NCI-H1417 (cell line): ENCODE results near the gene RNF103.
"Not testable (repeated sequence)": the region's sequence is repeated elsewhere in the genome, so short reads cannot be mapped to it uniquely, and the experiment has no call there.

Experiments used
- DNase-seq, 3 experiments: peaks; one replicate each; lab custom pipeline; 2025; lab: John Stamatoyannopoulos, UW

RNF103 gene

DNA sequence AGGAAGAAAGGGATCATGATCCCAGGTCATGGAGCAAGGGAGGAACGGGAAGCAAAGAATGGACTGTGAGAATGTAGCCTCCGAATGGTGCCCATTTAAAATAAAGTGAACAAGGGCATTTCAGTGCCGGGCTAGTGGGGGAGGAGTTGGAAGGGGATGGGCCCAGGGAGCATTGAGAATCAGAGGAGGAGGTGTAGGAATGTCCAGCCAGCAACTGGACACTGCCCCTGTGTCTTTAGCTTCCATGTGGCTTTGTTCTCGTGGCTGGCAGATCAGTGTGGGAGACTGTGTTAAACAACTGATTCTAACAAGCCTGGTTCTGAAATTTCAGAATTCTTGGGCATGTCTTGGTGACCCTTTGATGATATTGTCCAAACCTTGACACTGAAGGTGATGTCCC lies 1.4 kb upstream of the RNF103 start:
- no peak for DNase-seq

DNA sequence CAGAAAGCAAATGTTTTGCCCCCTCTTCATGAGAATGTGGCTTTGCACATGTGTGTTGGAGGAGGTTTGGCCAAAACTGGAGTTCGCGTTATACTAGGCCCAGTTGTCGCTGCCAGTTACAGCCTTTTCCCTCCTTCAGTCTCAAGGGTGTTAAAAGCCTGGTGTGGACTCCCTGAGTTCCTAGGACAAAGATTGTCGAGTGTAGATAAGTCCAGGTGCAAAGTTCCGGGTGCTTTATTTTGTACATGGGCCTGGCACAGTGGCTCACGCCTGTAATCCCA lies 542 bp upstream of the RNF103 start:
- DNase-seq = peak in 2 of 3 experiments; percentile 40 to 55

DNA sequence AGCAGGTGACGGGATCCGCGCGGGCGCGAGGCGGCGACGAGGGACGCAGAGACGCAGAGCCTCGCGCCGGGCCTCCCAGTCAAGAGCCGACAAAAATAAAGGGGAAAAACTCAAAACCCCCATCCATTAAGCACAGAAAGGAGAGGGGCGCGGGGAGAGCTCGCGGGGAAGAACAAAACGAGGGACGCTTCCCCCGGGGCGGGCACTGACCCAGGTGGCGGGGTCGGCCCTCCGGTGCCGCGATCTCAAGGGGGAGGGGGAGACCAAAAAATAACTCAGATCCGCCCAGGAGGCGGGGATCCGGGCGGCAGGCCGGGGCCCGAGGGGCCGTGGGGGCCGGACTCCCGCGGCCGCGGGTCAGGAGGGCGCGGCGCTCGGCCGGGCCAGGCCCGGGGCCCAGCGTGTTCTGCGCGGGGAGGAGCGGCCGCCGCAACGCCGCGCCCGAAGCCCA lies 597 bp downstream of the RNF103 start:
- peak in 1 of 3 experiments; percentile 73 for DNase-seq

DNA sequence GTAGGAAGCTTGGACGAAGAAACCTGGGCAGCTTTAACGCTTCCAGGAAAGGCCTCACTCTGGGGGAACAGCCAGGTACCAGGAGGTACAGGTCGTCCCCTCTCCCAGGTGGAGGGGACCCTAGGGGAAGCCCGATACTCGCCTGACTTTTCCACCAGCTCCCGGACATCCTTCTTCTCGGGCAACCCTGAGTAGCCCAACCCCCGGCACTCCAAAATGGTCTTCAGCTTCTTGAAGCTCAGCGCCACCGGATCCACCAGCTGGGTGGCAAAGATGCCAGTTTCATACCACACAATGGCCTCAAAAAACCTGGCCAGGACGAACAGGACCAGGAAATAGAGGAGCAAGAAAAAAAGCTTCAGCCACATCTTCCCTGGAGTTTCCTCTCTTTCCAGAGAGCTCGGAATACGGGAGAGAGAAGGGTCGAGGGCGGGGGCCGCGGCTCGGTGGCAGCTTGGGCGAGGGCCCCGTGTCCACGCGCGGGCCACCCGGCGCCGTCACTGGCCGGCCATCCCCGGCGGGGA lies 1.1 kb downstream of the RNF103 start:
- DNase-seq = peak; percentile 36 to 73 (median 71)

DNA sequence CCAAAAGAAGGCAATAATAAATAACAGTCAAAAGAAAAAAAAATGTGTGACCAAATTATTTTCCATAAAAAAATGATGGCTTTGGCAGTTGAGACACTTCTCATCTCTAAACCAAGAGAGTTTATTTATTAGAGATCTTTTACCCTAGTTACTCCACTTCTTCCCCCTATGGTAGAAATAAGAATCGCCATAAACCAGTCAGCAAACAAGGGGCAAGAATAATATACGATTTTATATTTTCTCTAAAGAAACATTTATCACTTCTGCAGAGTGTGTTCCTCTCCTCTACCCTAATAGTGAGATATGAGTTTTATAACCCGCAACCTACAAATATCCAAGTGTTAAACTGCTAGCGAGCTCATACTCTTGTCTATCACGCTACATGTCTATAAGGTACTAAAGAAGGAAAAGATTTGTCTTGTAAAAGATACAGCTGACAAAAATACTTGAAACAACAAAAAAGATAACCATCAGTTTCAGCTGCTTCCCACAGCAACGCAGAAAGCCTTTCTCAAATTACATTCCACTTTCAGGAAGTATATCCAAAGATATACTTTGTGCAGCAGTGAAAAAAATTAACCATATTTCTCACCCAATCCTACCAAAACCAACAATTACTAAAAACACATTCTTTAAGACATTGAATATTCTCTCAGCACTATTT lies 2.3 kb downstream of the RNF103 start:
- DNase-seq = no peak

DNA sequence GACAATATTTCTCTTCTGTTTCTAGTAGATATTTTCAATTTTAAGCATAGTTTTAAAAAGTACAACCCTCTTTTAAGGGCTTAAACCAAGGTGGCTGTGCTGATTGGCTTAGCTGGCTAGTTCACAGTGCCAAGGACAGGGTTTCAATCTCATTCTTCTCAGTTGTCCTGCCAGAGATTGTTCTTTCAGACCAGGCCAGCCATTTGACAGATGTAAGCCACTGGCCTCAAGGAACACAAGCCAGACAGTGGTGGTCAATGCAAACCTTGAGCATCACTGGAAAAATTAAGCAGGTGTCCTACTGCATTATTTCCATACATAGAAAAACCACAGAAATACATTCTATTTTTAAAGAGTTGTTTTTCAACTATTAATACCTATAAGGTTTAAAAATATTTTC lies 5.9 kb downstream of the RNF103 start:
- DNase-seq = no peak

DNA sequence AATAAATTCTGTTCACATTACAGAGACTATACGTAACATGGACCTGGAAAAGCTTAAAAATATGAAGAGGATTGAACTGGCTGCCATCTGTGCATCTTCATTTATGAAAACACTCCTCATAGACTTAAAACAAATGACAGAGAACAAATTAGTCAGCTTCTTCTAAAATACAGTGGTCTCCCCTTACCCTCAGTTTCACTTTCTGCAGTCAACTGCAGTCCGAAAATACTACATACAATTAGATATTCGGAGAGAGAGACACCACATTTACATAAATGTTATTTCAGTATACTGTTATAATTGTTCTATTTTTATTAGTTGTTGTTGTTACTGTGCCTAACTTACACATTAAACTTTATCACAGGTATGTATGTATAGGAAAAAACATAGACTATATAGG lies 6.5 kb downstream of the RNF103 start:
- DNase-seq = no peak

DNA sequence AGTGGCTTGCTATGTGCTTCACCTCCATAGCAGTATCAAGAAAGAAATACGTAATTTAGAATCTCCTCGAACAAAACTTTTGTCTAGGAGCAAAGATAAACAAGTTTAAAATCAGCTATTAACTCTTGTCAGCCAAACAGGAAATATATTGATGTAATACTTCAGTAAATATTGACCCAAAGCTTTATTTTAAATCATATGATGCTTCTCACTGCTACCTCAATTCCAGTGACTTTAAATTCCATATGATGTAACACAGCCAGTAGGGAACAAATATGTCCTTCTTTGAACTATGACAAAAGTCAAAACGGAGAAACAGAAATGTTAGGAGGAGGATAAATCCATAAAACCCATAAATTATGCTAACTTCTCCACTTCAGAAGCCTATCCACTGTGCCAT lies 7.2 kb downstream of the RNF103 start:
- no peak for DNase-seq

DNA sequence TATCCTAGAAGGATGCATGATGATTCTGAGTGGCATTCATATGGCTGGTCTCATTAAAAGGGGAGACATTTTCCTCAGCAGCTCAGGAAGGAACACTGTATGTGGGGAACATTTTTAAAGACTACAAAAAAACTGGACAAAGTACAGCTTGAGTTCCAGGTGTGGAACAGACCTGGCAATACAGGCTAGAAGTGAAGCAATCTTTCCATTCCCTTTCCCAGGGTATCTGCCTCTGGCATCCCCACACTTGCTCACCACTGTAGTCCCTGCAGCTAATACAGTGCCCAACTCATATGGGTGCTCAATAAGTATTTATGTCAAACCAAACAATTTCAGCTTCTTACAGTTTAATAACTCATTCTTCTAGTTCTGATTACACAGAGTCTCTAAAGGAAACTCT lies 8.1 kb downstream of the RNF103 start:
- DNase-seq = no peak

DNA sequence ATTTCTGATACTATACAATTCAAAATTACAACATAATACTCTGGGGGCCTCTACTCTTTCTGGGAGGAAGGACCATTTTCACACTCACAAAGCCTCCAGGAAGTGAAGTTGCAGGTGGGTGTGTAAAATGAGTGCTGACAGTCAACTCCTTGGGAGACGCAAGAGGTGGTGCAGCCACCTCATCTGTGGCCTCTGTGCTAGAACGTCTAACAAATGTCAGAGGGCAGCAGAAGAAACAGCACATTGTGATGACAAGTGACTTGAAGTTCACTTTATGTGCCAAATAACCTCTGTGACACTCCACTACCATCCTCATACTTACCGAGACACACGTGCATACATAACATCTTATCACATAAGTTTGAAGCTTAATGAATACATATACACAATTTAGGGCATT lies 10.2 kb downstream of the RNF103 start:
- no peak for DNase-seq

DNA sequence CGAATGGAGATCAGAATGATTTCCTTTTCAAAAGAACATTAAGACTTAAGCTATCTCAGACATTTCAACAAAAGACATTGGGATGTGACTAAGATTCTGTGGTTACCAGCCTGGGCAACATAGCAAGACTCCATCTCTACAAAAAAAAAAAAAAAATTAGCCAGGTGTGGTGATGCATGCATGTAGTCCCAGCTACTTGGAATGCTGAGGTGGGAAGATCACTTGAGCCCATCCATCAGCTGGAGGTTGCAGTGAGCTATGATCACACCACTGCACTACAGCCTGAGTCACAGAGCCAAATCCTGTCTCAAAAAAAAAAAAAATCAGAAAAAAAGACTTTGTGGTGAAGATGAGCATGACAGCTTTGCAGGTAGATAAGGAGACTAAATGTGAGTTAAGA lies 12.8 kb downstream of the RNF103 start:
- no peak for DNase-seq

DNA sequence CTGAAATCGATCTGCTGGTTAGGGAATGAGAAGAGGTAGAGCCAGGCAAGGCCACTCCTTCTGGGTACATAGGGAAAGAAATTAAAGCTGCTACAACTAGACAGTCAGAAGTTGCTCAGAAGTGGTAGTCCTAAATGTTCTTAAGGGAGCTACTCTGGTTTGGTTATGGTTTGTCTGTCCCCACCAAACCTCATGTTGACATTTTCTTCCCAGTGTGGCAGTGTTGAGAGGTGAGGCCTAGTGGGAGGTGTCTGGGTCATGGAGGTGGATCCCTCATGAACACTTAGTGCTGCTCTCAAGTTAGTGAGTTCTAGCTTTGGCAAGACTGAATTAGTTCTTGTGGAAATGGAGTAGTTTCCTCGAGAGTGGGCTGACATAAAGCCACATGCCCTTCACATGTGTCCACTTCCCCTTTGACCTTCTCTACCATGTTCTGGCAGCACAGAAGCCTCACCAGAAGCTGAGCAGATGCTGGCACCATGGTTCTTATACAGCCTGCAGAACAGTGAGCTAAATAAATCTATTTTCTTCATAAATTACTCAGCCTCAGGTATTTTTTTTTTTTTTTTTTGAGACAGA lies 14.7 kb downstream of the RNF103 start:
- DNase-seq = no peak

DNA sequence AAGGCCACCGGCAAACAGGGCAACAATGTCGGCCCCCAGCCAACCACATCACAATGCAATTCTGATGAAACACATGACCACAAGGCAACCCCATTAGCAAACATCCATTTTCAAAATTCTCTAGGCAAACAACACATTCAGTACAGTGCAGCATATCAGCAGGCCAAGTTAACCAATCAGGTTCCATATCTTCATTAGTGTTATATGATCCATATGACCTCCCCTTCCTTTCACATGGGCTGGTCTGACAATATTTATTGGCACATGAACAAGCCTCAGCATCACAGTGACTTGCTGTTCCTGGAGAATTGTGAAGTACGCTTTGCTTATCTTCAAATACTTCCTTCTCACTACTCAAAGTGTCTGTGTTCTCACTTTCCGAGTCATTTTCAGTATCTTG lies 19.8 kb downstream of the RNF103 start:
- no peak for DNase-seq

DNA sequence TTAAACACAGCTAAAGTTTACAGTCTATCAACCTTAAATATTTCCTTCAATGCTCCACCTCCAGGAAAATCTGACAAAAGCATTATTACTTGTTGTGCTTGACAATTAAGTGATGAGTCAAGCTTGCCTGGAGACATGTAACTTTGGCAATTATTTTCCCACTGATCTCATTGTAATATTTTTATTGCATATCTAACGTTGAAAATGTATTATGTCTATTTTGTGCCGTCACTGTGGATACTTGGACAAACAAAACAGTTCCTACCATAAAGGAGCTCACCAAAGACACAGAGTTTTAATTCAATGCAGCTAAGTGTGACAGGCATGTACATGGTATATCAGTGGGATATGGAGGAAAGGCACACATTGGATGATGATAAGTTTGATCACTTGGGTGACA lies 24.7 kb downstream of the RNF103 start:
- no peak for DNase-seq

DNA sequence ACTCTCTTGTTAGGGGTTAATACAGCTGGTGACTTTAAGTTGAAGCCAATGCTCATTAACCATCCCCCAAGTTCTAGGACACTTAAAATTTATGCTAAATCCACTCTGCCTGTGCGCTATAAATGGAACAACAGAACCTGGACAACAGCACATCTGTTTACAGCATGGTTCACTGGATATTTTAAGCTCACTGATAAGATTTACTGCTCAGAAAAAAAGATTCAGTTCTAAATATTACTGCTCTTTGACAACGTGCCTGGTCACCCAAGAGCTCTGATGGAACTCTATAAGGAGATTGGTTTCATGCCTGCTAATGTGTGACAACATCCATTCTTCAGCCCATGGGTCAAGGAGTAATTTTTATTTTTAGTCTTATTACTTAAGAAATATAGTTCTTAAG lies 27.5 kb downstream of the RNF103 start:
- no peak for DNase-seq

DNA sequence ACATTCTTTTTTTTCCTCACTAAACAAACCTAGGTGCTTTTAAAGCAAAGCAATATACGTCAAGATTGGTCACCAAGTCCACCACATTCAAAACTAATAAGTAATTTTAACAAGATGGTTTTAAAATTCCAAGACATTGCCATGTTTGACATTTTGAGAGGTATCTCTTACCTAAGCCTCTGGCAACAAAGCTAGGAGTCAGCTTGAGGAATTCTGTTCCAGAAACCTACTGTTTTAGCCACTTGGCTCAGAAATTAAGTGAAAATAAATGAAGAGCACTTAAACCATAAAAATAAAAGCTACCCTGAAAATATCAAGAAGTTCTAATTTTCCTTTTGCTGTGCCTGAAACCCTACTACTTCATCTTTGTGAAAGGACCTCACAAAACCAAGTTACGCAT lies 30.4 kb downstream of the RNF103 start:
- DNase-seq = no peak

DNA sequence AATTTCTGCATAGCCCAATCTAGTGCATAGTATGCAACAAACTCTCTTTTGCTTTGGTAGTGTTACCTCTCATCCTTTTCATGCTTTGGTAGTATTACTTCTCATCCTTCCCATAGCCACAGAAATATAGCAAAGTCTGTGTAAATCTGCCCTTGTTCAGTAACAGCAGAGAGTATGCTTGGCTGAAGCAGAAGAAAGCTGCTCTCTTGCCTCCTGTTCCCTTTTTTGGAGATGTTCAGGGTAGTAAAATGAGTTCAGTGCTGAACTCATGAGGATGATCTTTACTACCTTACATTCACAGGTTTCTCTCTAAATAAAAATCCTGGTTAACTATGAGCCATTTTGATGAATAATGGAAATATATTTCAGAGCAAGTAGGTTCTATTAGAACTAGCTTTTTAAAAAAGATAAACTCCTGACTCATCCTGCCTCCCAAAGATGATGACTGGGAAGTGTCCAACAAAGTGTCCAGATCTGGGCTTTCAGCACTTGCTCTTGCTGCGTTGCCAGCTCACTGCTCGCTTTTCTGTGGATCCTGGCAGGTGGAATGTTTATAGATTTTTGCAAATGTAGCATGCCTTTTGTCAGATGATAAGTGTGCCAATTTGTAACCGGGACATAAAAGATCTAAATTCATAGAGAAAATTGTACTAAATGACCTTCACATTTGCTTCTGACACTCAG lies 31.0 kb downstream of the RNF103 start:
- no peak for DNase-seq

DNA sequence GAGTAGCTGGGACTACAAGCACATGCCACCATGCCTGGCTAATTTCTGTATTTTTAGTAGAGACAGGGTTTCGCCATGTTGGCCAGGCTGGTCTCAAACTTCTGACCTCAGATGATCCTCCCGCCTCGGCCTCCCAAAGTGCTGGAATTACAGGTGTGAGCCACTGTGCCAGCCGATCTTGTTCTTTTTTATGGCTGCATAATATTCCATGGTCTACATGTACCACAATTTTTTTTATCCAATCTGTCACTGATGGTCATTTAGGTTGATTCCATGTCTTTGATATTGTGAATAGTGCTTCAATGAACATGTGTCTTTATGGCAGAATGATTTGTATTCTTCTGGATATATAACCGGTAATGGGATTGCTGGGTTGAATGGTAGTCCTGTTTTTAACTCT lies 34.0 kb downstream of the RNF103 start:
- DNase-seq = not testable (repeated sequence)

DNA sequence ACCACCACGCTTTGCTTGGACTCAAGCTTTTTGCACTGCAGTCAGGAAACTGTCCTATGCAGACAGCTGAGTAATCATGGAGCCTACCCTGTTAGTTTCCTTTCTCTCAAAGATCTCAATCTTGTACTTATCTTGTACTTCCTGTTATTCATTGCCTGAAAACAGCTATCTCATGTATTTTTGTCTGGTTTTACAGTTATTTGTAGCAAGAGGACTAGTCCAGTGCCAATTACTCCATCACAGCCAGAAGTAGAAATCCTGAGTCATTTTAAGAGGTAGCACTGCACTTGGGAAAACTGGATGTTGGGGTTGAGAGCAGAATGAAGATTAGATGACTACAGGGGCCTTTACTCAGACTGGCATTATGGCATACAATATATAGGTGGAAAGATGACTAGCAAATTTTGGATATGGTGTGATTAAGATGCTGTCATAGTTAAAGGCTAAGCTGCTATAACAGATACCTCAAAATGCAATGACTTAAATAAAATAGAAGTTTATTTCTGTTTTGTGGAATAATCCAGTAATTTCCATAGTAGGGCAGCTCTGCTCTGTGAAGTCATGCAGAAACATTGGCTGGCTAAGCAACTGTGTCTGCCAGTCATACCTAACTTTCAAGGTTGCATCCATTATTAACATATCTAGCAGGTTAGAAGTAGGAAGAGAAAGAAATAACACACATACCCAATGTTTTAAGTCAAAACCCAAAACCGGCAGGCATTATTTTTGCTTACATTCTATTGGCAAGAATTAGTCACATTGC lies 39.3 kb downstream of the RNF103 start:
- DNase-seq = no peak

DNA sequence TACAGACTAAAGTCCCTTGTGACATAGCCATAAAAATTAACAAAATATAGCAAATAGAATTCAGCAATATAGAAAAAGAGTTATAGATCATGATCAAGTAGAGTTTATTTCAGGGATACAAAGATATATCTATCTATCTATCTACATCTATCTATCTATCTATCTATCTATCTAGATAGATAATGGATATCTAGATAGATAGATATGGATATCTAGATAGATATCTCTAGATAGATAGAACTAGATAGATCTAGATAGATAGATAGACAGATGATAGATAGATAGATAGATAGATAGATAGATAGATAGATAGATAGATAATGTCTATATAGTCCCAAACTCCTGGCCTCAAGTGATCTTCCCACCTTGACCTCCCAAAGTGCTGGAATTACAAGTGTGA lies 43.1 kb downstream of the RNF103 start:
- no peak for DNase-seq

DNA sequence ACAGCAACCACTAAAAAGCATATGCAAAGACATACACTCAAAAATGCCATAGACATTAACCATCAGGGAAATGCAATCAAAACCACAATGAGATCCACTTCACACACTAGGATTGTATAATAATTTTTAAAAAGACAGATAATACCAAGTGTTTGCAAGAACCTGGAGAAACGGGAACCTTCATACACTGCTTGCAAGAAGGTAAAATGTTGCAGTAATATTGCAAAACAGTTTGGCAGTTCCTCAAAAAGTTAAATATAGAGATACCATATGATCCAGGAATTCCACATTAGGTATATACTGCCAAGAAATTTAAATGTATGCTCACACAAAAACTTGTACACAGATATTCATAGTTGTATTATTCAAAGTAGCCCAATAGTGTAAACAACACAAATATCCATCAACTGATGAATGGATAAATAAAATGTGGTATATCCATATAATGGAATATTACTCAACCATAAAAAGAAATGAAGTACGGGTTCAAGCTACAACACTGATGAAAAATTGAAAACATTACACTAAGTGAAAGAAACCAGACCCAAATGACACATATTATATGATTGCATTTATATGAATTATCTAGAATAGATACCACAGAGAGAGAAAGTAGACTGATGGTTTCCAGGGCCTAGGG lies 45.7 kb downstream of the RNF103 start:
- no peak for DNase-seq

DNA sequence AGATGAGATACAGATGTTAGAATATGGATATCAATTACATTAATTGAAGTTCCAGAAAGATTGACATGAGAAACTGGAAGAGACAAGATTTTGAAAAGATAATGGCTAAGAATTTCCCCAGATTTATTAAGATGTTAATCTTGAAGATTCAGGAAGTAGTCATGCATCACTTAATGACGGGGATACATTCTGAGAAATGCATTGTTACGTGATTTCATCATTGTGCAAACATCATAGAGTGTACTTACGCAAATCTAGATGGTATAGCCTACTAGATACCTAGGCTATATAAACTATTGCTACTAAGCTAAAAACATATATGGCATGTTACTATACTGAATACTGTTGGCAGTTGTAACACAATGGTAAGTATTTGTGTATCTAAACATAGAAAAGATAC lies 53.6 kb downstream of the RNF103 start:
- no peak for DNase-seq
